ENCODE results near the gene NUDT16L1. TPM values are rescaled to one million over a fixed set of nuclear protein-coding genes. Genes with fewer than 3 reads are reported as not detected.

NUDT16L1 gene
- total RNA-seq, 4 donors from 2014 or later, result 15.4 to 48.3 (median 33.1) TPM

DNA sequence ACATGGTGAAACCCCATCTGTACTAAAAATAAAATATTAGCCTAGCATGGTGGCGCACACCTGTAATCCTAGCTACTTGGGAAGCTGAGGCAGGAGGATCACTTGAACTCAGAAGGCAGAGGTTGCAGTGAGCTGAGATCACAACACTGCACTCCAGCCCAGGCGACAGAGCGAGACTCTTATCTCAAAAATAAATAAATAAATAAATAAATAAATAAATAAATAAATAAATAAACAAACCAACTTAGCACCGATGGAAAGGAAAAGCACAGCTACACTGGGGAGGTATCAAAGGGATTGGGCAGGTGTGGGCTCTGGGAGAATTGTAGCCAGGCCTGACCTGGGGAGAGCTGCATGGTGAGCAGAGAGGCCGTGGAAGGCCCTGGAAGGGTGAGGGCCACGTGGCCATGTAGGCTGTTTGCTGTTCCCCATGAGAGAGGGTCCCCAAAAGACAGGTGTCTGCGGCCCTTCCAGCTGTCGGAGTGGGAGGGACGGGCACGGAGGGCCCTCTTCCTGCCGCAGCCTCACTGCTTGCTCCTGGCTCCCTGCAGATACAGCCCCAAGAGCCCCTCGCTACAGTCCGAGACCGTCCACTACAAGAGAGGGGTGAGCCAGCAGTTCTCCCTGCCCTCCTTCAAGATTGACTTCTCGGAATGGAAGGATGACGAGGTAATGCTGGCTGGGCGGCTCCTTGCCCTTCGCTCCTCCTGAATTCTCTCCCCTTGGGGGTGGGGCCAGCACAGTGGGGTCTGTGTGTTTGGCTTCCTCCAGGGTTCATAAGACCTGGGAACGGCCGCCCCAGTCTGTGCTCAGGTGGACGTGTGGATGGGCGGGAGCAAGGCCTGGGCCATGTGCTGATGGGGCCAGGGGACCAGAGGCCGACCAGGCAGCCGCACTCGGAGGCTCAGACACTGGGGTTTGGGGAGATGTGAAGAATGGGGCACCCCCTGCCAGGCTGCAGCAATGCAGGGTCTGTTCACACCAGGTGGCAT lies 36.4 kb upstream of the NUDT16L1 start:
- no peaks in the 10 kb centered on the region for H3K27me3 ChIP-seq
- DNase-seq, result no peak
- peaks cover 0 to 12% of the 10 kb centered on the region in 2 donors for H3K4me1 ChIP-seq
- TF ChIP-seq POLR2A (IDR thresholded peaks at IDR 0.05), result no peak
- TF ChIP-seq CTCF (IDR thresholded peaks at IDR 0.05), result no peak
- no peak overlapping the region for H3K27ac ChIP-seq
- H3K9me3 ChIP-seq, result no peaks in the 10 kb centered on the region
- no peaks in the 10 kb centered on the region for H3K36me3 ChIP-seq
- intact Hi-C loops (cut with DNase I; ENCODE audit: low total_unique reads), result no loop called here
- no peak overlapping the region for H3K4me3 ChIP-seq

- no peak for DNase-seq
- H3K4me1 ChIP-seq, result peaks cover 0 to 12% of the 10 kb centered on the region in 2 donors
- no peaks in the 10 kb centered on the region for H3K9me3 ChIP-seq
- intact Hi-C loops (cut with DNase I; ENCODE audit: low total_unique reads), result no loop called here
- no peaks in the 10 kb centered on the region for H3K27me3 ChIP-seq
- peak overlapping the region; percentile 13 to 59 for H3K27ac ChIP-seq
- TF ChIP-seq POLR2A (IDR thresholded peaks at IDR 0.05) (no peak), CTCF (IDR thresholded peaks at IDR 0.05) (no peak)
- no peaks in the 10 kb centered on the region for H3K36me3 ChIP-seq
- H3K4me3 ChIP-seq, result no peak overlapping the region
Measured at GRCh38 chr16:4659363-4660353, 33.7 kb upstream of the NUDT16L1 start.

DNA sequence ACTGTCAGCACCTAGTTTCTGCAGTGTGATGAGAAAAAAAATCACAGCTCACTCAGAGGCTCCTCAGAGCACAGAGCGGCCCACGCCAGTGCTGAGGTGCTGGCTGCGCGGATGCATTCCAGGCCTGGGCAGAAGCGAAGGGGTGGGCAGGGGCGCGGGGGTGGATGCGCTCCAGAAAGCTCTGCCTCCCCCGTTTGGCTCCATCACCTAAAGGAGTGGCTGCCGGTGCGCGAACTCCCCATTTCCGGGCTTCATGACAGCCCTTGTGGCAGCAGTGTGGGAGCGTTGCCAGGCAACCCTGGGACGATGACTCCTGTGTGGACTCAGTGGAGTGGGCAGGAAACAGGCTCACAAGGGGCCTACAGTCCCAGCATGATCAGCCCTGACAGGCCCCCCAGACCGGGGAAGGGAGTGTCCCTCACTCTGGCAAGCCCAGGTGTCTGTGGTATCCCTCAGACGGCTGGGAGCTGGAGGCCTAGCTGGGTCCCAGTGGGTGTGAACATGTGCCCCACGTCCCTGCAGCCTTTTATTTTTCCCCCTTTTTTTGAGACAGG lies 32.8 kb upstream of the NUDT16L1 start:
- intact Hi-C loops (cut with DNase I; ENCODE audit: low total_unique reads), result no loop called here
- DNase-seq, result peak; percentile 71 to 78
- no peaks in the 10 kb centered on the region for H3K36me3 ChIP-seq

GRCh38 chr16:4661661-4662060 lies 31.7 kb upstream of the NUDT16L1 start:
- Histone ChIP-seq H3K36me3 (no peaks in the 10 kb centered on the region), H3K9me3 (no peaks in the 10 kb centered on the region), H3K27me3 (no peaks in the 10 kb centered on the region), H3K4me3 (no peak overlapping the region), H3K4me1 (peaks cover 0 to 12% of the 10 kb centered on the region in 2 donors), H3K27ac (no peak overlapping the region)
- DNase-seq, result no peak
- TF ChIP-seq POLR2A (IDR thresholded peaks at IDR 0.05) (no peak), CTCF (IDR thresholded peaks at IDR 0.05) (no peak)
- intact Hi-C loops (cut with DNase I; ENCODE audit: low total_unique reads), result no loop called here

More for the DNA sequence above, 32.8 kb upstream of the NUDT16L1 start:
- H3K4me3 ChIP-seq, result no peak overlapping the region
- peak overlapping the region; percentile 22 to 59 for H3K27ac ChIP-seq
- H3K4me1 ChIP-seq, result peaks cover 0 to 12% of the 10 kb centered on the region in 2 donors
- TF ChIP-seq CTCF (IDR thresholded peaks at IDR 0.05), result no peak
- H3K9me3 ChIP-seq, result no peaks in the 10 kb centered on the region
- H3K27me3 ChIP-seq, result no peaks in the 10 kb centered on the region

Measured in uterus (tissue), 4 donors.